ENCODE measurements around the gene RBM38. TPM values are rescaled to one million over a fixed set of nuclear protein-coding genes. Genes with fewer than 3 reads are reported as not detected.
A peak's percentile ranks its signal among the peaks of the same experiment; 100 is the strongest.

Gene RBM38
- total RNA-seq, 1 donor from 2014 or later: 24.8 TPM

DNA sequence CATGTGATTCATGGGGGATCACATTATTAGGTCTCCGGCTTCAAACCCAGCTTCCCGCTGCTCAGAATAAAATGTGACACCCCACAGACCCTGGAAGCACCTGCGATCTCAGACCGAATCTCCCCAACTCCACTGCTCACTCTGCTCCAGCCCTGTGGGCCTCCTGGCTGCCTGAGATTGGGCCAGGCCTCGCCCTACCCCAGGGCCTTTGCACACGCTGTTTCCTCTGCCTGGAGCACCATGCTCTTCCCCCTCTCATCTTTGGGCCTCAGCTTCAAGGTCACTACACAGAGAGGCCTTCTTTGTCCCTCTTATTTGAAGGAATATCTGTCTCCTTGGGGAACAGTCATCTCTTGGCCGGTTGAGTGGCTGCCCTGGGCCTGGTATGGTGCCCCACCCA is 48.8 kb downstream of the RBM38 start:
- Histone ChIP-seq H3K27me3 (no peaks in the 10 kb centered on the region), H3K4me1 (peaks cover 27% of the 10 kb centered on the region), H3K27ac (peak overlapping the region; percentile 81), H3K36me3 (no peaks in the 10 kb centered on the region), H3K9me3 (no peaks in the 10 kb centered on the region), H3K4me3 (no peak overlapping the region)
- DNase-seq (ENCODE audit: extremely low spot score in 2 of 2): no peak
- intact Hi-C loops (cut with DNase I): no loop called here
- TF ChIP-seq POLR2A (IDR thresholded peaks at IDR 0.05): no peak
- no peak for TF ChIP-seq POLR2AphosphoS5 (IDR thresholded peaks at IDR 0.05; ENCODE audit: insufficient read depth in 1 of 2, low read depth in 1 of 2)
- TF ChIP-seq, protein P1, sequence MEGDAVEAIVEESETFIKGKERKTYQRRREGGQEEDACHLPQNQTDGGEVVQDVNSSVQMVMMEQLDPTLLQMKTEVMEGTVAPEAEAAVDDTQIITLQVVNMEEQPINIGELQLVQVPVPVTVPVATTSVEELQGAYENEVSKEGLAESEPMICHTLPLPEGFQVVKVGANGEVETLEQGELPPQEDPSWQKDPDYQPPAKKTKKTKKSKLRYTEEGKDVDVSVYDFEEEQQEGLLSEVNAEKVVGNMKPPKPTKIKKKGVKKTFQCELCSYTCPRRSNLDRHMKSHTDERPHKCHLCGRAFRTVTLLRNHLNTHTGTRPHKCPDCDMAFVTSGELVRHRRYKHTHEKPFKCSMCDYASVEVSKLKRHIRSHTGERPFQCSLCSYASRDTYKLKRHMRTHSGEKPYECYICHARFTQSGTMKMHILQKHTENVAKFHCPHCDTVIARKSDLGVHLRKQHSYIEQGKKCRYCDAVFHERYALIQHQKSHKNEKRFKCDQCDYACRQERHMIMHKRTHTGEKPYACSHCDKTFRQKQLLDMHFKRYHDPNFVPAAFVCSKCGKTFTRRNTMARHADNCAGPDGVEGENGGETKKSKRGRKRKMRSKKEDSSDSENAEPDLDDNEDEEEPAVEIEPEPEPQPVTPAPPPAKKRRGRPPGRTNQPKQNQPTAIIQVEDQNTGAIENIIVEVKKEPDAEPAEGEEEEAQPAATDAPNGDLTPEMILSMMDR (IDR thresholded peaks at IDR 0.05): no peak

DNA sequence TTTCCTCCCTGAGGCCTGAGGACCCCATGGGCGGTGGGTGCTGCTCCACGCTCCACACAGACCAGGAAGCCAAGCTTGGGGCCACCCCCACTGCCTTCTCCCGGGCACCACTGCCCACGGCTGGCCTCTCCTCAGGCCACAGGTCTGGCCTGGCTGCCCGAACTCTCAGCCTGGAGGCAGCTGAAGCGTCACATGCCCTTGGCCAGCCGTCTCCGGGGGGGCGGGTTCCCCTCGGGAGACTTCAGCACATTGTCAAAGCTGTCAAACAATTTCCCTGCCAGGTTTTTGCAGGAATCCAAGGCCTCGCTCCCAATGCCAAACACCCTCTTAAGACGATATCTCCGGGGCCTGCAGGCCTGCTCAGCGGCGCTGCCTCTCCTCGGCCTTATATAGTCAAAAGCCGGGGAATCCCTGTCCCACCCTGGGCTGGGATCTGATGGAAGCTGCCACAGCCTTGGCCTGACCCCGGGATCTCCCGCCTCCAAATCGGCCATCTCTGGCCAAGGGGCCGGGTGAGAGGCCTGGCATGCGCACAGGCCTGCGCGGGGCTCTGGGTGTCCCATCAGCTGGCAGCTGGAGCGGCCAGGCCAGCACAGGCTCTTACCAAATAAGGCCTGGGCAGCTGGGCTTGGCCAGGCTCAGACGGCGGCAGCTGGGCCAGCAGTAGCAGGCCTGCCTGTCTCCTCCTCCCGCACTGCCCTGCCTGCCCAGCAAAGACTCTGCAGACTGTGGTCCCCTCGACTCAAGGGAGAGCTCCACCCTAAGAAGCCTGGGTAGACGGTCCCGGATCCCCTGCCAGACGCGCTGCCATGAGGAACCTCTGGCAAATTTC is 49.7 kb downstream of the RBM38 start:
- H3K27me3 ChIP-seq: no peaks in the 10 kb centered on the region
- intact Hi-C loops (cut with DNase I): no loop called here
- no peaks in the 10 kb centered on the region for H3K36me3 ChIP-seq
- H3K27ac ChIP-seq: peak overlapping the region; percentile 81
- H3K4me1 ChIP-seq: peaks cover 19% of the 10 kb centered on the region
- H3K4me3 ChIP-seq: no peak overlapping the region
- no peak for DNase-seq (ENCODE audit: extremely low spot score in 2 of 2)
- TF ChIP-seq POLR2A (IDR thresholded peaks at IDR 0.05) (no peak), POLR2AphosphoS5 (IDR thresholded peaks at IDR 0.05; ENCODE audit: insufficient read depth in 1 of 2, low read depth in 1 of 2) (peak; percentile 60 to 82)
- TF ChIP-seq, protein P1 (IDR thresholded peaks at IDR 0.05): no peak
- no peaks in the 10 kb centered on the region for H3K9me3 ChIP-seq

DNA sequence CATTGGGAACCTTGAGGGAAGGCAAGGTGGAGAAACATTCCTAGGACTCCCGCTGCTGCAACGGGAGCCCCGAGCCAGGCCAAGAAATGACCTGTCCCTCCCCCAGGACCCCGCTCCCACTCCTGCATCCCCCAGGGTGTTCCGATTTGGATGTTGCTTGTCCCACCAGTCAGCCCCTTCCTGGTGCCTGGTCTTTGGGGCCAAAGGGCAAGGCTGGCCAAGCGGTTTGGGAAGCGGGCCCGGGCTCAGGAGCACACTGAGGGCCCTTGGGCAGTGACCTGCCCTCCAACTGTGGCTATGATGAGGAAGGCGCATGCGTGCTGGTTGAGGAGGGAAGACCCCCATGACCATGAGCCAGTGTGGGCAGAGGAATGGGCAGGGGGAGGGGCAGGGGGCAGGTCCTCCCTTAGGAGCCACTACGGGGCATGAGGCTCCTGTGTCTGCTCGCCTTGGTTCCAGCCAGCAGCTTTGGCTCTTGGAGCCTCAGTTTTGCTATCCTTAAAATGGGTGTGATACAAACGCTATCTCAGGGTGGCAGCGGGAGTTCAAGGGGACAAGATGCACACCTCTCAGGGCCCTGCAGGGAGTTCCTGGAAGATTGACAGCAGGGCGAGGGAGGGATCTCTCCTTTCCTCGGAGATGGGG is 50.4 kb downstream of the RBM38 start:
- no peak for DNase-seq (ENCODE audit: extremely low spot score in 2 of 2)
- Histone ChIP-seq H3K4me3 (no peak overlapping the region), H3K4me1 (peaks cover 19% of the 10 kb centered on the region), H3K27me3 (no peaks in the 10 kb centered on the region), H3K27ac (peak overlapping the region; percentile 81), H3K9me3 (no peaks in the 10 kb centered on the region), H3K36me3 (no peaks in the 10 kb centered on the region)
- TF ChIP-seq POLR2A (IDR thresholded peaks at IDR 0.05) (no peak), POLR2AphosphoS5 (IDR thresholded peaks at IDR 0.05; ENCODE audit: insufficient read depth in 1 of 2, low read depth in 1 of 2) (no peak)
- TF ChIP-seq, protein P1 (IDR thresholded peaks at IDR 0.05): no peak
- intact Hi-C loops (cut with DNase I): no loop called here

DNA sequence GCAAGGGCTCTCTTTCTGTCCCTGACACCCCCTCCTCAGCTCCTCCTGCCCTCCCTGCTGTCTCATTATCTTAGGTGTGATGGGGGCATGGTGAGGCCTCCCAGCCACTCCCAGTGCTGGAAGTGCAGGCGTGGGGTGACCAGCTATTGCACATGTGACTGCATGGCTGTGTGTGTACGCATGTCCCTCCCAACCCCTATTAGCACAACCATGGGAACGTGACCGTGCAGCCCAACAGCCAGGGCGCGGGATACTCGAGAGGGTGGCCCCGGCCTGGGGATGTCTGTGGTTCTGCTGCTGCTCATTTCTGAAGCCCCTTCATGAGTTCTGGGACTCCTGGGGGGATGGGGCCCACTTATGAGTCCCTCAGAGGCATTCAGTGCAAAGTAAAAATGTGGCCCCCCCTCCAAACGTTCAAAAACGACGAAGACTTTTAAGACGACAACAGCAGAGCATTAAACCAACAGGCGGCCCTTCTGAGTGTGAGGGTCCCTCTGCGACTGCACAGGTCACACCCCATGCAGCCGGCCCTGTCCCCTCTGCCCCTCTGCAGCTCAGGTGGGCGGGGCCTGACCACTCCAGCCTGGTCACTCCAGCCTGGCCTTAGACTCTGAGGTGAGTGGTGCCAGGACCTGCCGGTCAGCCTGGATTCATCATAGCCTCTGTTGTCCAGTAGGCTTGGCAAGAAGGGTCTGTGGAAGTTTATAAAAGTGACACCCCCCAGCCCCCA is 51.1 kb downstream of the RBM38 start:
- Histone ChIP-seq H3K27me3 (no peaks in the 10 kb centered on the region), H3K36me3 (no peaks in the 10 kb centered on the region), H3K9me3 (no peaks in the 10 kb centered on the region), H3K4me3 (no peak overlapping the region), H3K4me1 (peaks cover 19% of the 10 kb centered on the region), H3K27ac (peak overlapping the region; percentile 81)
- intact Hi-C loops (cut with DNase I): no loop called here
- no peak for DNase-seq (ENCODE audit: extremely low spot score in 2 of 2)
- TF ChIP-seq, protein P1 (IDR thresholded peaks at IDR 0.05): no peak
- no peak for TF ChIP-seq POLR2AphosphoS5 (IDR thresholded peaks at IDR 0.05; ENCODE audit: insufficient read depth in 1 of 2, low read depth in 1 of 2)
- no peak for TF ChIP-seq POLR2A (IDR thresholded peaks at IDR 0.05)

Measured in vagina (tissue), 2 donors.